ENCODE results near the gene CLIC4.

DNA sequence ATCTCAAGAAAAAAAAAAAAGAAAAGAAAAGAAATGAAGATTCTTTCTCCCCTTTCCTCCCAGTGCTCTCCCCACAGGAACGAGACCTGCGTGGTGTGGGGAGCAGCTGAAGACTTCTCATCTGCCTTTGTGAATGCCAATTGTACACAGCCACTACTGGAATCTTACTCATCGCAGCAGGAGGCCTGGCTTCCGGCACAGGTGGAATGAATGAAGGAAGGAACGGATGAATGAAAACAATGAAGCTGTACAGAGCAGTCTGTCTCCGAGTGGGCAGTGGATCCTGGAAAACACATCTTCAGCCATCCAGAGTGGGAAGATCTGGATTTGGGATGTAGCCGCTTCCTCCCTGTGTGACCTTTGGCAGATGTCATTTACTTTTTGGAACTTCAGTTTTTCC, 119.9 kb downstream of the CLIC4 start:
- TF ChIP-seq ZNF274 (IDR thresholded peaks at IDR 0.05; ENCODE audit: low read depth, low read length) (no peak), SUZ12 (IDR thresholded peaks at IDR 0.05; ENCODE audit: extremely low read depth, insufficient read depth, insufficient read length) (no peak), YY1 (IDR thresholded peaks at IDR 0.05; ENCODE audit: insufficient read depth, insufficient read length) (no peak)

All from NT2/D1 (cell line).